ENCODE measurements around the gene DEFB128.

Gene DEFB128

DNA sequence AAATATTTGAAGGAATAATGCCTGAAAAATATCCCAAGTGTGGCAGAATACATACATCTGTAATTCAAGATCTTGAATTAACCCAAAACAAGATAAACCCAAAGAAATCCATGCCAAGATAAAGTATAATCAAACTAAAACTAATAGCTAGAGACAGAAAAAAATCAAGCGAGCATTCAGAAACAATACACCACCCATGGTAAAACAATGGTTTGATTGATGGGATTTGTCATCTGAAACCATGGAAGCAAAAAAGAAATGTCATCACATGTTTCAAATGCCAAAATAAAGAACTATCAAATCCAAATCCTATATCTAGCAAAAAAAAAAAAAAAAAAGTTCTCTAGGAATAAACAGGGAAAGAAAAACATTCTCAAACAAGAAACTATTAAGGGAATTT, 37.4 kb downstream of the DEFB128 start:
- DNase-seq (ENCODE audit: low spot score): no peak

DNA sequence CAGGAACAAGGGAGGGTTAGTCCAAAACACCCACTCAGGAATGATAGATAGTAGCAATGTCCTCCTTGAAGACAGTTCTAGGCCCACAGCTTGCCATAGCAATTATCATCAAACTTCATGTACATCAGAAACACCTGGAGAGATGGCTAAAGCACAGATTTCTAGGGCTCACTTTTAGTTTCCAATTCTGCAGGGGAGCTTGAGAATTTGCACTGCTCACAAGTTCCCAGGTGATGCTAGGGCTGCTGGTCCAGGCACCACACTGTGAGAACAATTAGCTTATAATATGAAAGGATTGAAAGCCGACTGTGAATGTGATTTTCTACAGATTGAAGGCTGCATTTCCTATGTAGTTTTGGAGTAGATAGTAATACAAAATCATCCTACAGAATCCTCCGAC, 43.6 kb downstream of the DEFB128 start:
- DNase-seq (ENCODE audit: low spot score): no peak

DNA sequence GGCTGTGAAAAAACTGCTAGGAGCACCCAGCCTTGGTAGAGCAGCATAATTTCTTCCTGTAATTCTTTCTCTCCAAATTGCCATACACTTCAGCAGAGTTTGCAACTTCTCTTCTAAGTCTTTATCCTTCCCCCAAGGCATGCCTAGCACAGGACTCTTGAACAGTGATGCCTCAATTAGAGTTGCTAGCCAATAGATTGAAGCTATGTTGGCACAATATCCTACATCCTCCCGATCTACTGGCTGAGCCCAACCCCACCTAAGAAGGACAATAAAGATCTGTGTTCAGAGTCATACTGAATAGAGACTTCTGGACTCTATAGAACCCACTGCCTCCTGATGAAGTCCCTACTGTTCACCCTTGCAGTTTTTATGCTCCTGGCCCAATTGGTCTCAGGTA, 47.2 kb downstream of the DEFB128 start, which contains the start of gene DEFB126:
TSS of gene DEFB126 (plus strand) at position 301 of the 400 bp plus-strand sequence. CDS start at position 340, 39 bp downstream.
- DNase-seq (ENCODE audit: low spot score): no peak
